HUES64 (cell line): ENCODE measurements around the gene EGFR.

Experiments used
- H3K27ac ChIP-seq: 2 replicates; pipeline ENCODE4 v1.7.0; 2013; ENCODE audit warnings: low read depth, low read length, inconsistent platforms
- H3K27me3 ChIP-seq: 2 replicates; pipeline ENCODE4 v1.6.1; 2013; ENCODE audit warnings: mild to moderate bottlenecking, low read length; ENCODE audit not compliant: insufficient read depth
- H3K36me3 ChIP-seq: 2 replicates; pipeline ENCODE4 v1.6.1; 2013; ENCODE audit warnings: mild to moderate bottlenecking, low read length; ENCODE audit not compliant: insufficient read depth
- H3K4me1 ChIP-seq: 2 replicates; pipeline ENCODE4 v1.6.1; 2013; ENCODE audit warnings: mild to moderate bottlenecking, low read length, moderate library complexity; ENCODE audit not compliant: insufficient read depth
- H3K4me3 ChIP-seq: 2 replicates; pipeline ENCODE4 v1.5.1; 2013; ENCODE audit warnings: mild to moderate bottlenecking, low read length, moderate library complexity
- H3K9ac ChIP-seq: 2 replicates; pipeline ENCODE4 v1.6.1; 2013; ENCODE audit warnings: mild to moderate bottlenecking, low read depth, low read length
- H3K9me3 ChIP-seq: 2 replicates; pipeline ENCODE4 v1.6.1; 2013; ENCODE audit warnings: low read depth, low read length; ENCODE audit not compliant: insufficient read depth
- WGBS: fragments of 150-250, 120-280 bp; methylation state at CpG from one replicate; pipeline ENCODE4 v1.1.7; 2013; ENCODE audit warnings: missing lambda C conversion rate; 5-methylcytosine and 5-hydroxymethylcytosine counted together

The EGFR gene

GRCh38 chr7:55075464-55076021 is 56.7 kb downstream of the EGFR start:
- H3K4me1 ChIP-seq = 0 out of 2 replicates have a peak, but pooled peaks cover 3% of the 10 kb centered on the region
- no peak overlapping the region for H3K27ac ChIP-seq
- no peaks in the 10 kb centered on the region for H3K9me3 ChIP-seq
- H3K9ac ChIP-seq = no peak overlapping the region
- WGBS = 97% methylated on average over 5 of the region's 5 CpGs
- no peaks in the 10 kb centered on the region for H3K36me3 ChIP-seq
- H3K27me3 ChIP-seq = no peaks in the 10 kb centered on the region
- H3K4me3 ChIP-seq = no peak overlapping the region

DNA sequence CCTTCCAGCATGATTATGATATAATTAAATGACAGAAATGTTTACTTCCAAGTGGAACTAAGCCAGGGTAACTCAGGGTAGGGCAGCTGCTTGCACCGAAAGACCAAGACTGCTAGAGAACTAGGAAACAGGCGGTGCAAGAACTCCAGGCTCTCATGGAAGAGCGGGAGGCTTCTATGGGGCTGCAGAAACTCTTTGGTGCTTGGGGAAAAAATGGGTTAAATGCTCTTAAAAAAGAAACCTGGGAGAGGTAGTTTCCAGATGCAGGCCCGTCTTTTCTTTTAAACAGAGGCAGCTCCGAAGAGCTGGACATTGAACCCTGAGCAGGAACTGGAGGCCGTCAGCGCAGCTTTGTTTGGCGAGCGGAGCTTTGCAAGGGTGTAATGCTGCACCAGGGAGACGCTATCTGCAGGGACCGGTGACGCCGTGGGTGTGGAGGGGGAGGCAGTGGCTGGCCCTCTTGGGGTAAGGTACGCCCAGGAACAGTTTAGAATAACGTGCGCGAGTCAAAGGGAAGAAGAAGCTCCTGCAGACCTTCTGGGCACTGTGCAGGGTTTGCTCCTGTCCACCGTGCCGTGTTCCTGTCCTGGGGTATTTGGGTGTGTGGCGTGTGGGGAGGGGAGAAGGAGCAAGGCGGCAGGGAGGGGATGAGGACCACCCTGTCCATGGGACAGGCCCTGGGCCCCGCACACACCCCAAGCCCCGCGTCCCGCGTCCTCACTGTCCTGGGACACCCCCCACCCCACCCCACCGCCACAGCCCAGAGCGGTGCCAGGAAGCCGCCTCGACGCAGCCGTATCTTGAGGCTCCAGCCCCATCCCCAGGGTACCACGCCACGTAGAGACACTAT is 59.0 kb downstream of the EGFR start:
- Histone ChIP-seq H3K36me3 (no peaks in the 10 kb centered on the region), H3K4me1 (0 out of 2 replicates have a peak, but pooled peaks cover 3% of the 10 kb centered on the region), H3K9ac (no peak overlapping the region), H3K9me3 (no peaks in the 10 kb centered on the region), H3K4me3 (no peak overlapping the region), H3K27ac (no peak overlapping the region), H3K27me3 (no peaks in the 10 kb centered on the region)
- WGBS = 93% methylated on average over 34 of the region's 34 CpGs

- 0 out of 2 replicates have a peak, but pooled peaks cover 3% of the 10 kb centered on the region for H3K4me1 ChIP-seq
Measured at GRCh38 chr7:55078465-55079372, 59.9 kb downstream of the EGFR start.

DNA sequence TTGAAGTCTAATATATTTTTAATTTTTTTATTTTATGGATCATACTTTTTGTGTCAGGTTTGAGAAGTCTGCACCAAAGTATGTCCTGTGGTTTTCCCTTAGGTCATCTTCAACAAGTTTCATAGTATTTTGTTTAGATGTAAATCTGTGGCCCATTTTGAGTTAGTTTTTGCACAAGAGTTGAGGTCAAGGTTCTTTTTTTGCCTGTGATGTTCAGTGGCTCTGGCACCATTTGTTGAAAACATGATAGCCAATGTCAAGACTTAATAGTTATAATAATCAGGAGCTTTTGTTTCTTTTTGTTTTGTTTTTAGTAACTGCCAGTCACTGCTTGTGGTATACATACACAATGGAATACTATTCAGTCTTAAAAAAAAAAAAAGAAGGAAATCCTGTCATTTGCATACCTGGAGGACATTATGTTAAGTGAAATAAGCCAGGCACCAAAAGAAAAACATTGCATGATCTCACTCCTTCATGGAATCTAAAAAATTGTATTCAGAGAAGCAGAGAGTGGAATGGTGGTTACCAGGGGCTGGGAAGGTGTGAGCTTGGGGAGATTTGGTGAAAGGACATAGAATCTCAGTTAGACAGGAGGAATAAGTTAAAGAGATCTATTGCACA is 61.3 kb downstream of the EGFR start:
- Histone ChIP-seq H3K4me3 (no peak overlapping the region), H3K36me3 (no peaks in the 10 kb centered on the region), H3K4me1 (0 out of 2 replicates have a peak, but pooled peaks cover 3% of the 10 kb centered on the region), H3K27ac (no peak overlapping the region), H3K27me3 (no peaks in the 10 kb centered on the region), H3K9me3 (no peaks in the 10 kb centered on the region), H3K9ac (no peak overlapping the region)

More at GRCh38 chr7:55078465-55079372, 59.9 kb downstream of the EGFR start:
- WGBS = 76% methylated on average over 42 of the region's 42 CpGs
- no peaks in the 10 kb centered on the region for H3K9me3 ChIP-seq
- H3K27me3 ChIP-seq = no peaks in the 10 kb centered on the region
- H3K4me3 ChIP-seq = no peak overlapping the region
- H3K36me3 ChIP-seq = no peaks in the 10 kb centered on the region
- no peak overlapping the region for H3K9ac ChIP-seq
- H3K27ac ChIP-seq = no peak overlapping the region

DNA sequence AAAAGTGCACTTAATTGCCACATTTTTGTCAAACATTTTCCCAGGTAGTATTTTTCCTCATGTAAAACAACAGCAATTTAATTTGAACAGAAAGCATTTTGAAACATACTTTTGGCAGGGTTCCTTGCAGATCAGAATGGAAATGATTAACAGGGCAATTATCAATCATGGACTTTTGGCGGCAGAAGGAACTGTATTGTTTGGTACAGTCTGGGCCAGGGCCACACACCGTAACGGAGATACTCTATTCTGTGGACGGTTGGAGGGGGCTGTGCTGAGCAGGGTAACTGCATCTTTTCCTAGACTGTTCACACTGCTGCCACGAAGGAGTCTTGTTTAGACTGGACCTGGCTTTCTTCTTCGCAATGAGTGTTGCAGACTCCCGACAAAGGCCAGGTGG is 62.3 kb downstream of the EGFR start:
- H3K9me3 ChIP-seq = no peaks in the 10 kb centered on the region
- WGBS = 93% methylated on average over 7 of the region's 7 CpGs
- no peaks in the 10 kb centered on the region for H3K27me3 ChIP-seq
- H3K4me3 ChIP-seq = no peak overlapping the region
- H3K27ac ChIP-seq = no peak overlapping the region
- H3K4me1 ChIP-seq = 0 out of 2 replicates have a peak, but pooled peaks cover 3% of the 10 kb centered on the region
- H3K9ac ChIP-seq = no peak overlapping the region
- H3K36me3 ChIP-seq = no peaks in the 10 kb centered on the region

DNA sequence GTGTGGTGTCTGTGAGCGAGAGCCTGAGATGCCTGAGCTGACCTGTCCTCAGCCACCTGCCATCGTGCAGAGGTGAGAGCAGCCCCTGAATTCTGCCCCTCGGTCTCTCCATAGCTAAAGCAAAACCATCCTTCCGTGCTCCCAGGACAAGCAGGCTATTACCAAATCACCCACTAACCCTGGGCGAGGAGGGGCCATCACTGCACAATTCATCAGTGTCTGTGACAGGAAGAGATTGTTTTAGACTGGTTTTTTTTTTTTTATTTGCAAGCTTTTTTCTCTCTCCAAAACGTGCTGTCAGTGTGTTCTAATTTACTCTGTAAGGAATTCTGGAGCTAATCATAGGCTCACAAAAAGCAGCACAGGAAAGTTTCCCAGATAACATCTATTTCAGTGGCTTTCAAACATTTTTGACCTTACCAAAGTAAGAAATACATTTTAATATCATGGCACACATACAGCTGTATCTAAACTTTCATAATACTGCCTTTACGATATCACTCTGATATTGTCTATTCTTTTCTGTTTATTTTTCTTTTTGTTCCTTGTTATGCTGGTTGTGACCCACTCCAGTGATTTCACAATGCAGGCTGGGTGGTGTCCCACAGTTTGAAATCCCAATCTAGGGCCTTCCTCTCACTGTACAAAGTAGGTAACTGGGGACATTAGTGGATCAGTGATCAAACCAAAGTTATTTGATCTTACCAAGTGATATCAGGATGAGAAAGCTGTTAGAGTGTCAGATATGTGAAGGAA is 62.8 kb downstream of the EGFR start:
- Histone ChIP-seq H3K9ac (no peak overlapping the region), H3K27me3 (no peaks in the 10 kb centered on the region), H3K4me1 (0 out of 2 replicates have a peak, but pooled peaks cover 3% of the 10 kb centered on the region), H3K4me3 (no peak overlapping the region), H3K9me3 (no peaks in the 10 kb centered on the region), H3K27ac (no peak overlapping the region), H3K36me3 (no peaks in the 10 kb centered on the region)
- 93% methylated on average over 7 of the region's 7 CpGs for WGBS

DNA sequence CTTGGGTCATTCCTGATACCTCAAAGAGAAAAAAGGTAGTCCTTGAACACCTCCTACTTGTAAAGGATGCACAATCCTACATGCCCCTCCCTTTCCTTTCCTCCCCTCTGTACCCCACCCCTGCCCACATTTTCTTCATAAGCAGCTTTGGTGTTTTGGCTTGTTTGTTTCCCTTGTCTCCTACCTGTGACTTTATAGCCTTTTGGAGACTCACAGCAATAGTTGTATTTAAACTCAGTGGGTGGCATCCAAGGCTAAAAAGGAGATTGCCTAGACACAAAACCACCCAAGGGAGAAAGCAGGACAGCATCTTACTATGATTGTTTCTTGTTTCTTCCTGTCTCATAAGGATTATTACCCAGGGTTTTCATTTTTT is 63.4 kb downstream of the EGFR start:
- Histone ChIP-seq H3K4me1 (0 out of 2 replicates have a peak, but pooled peaks cover 3% of the 10 kb centered on the region), H3K27ac (no peak overlapping the region), H3K36me3 (no peaks in the 10 kb centered on the region), H3K4me3 (no peak overlapping the region), H3K9ac (no peak overlapping the region), H3K9me3 (no peaks in the 10 kb centered on the region), H3K27me3 (no peaks in the 10 kb centered on the region)

GRCh38 chr7:55083206-55083605 is 64.4 kb downstream of the EGFR start:
- Histone ChIP-seq H3K9me3 (no peaks in the 10 kb centered on the region), H3K36me3 (no peaks in the 10 kb centered on the region), H3K27ac (no peak overlapping the region), H3K4me3 (no peak overlapping the region), H3K27me3 (no peaks in the 10 kb centered on the region), H3K4me1 (0 out of 2 replicates have a peak, but pooled peaks cover 3% of the 10 kb centered on the region), H3K9ac (no peak overlapping the region)
- 95% methylated on average over 7 of the region's 7 CpGs for WGBS

DNA sequence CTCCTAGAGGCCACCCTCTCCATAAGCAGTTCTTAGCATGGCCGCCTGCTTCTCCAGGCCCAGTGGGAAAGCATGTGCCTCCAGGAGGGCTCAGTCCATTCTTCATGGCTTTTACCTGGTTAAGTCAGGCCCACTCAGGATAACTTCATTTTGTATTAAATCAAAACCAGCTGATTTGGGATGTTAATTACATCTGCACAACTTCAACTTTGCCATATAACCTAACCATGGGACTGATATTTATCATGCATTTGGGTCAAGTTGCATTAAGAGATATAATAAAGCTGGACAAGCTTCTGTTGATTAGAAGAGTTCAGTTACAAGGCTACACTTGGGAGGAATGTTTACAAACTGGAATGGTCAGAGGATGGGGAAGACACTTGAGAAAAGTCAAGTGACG is 65.5 kb downstream of the EGFR start:
- Histone ChIP-seq H3K9me3 (no peaks in the 10 kb centered on the region), H3K27ac (no peak overlapping the region), H3K9ac (no peak overlapping the region), H3K36me3 (no peaks in the 10 kb centered on the region), H3K27me3 (no peaks in the 10 kb centered on the region), H3K4me3 (no peak overlapping the region), H3K4me1 (0 out of 2 replicates have a peak, but pooled peaks cover 1% of the 10 kb centered on the region)
- WGBS = 95% methylated on average over 2 of the region's 2 CpGs
